HG02840 (cell line): ENCODE measurements around the gene FREM1.

Source experiments
- ATAC-seq: cut with Tn5 transposase; IDR thresholded peaks from one replicate; pipeline ENCODE4 v1.9.1; 2021; ENCODE audit warnings: mild to moderate bottlenecking, moderate library complexity, moderate number of reproducible peaks; ENCODE audit not compliant: unreplicated experiment, low FRiP score

FREM1 gene

GRCh38 chr9:14769230-14769571 is 141.0 kb downstream of the FREM1 start:
- ATAC-seq = no peak

GRCh38 chr9:14768405-14769229 is 141.6 kb downstream of the FREM1 start:
- ATAC-seq = no peak

DNA sequence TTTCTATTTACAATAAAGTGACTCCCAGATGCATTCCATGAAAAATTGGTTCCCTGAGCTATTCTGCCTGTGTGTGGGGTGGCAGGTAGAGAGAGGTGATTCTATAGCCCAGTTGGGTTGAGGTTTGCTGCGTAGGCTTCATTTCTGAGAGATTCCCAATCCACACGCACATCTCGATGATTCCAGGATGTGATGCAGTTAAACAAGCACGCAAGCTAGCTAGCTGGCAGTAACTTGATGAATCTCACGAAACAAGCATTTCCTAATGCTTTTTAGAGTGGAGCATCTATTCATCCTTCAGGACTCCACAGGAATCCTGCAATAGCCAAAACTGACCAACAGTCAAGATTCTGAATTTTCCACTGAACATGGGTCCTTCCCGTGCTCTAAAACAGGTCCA is 143.9 kb downstream of the FREM1 start:
- ATAC-seq = no peak

DNA sequence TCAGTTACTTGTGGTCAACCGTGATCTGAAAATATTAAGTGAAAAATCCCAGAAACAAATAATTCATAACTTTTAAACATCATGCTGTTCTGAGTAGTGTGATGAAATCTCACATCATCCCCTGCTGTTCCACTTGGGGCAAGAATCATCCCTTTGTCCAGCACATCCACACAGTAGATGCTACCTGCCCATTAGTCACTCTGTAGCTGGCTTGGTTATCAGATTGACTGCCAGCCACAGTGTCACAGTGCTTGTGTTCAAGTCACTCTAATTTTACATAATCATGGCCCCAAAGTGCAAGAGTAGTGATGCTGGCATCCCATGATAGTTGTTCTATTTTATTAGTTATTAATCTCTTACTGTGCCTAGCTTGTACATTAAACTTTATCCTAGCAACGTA is 148.6 kb downstream of the FREM1 start:
- ATAC-seq = no peak

DNA sequence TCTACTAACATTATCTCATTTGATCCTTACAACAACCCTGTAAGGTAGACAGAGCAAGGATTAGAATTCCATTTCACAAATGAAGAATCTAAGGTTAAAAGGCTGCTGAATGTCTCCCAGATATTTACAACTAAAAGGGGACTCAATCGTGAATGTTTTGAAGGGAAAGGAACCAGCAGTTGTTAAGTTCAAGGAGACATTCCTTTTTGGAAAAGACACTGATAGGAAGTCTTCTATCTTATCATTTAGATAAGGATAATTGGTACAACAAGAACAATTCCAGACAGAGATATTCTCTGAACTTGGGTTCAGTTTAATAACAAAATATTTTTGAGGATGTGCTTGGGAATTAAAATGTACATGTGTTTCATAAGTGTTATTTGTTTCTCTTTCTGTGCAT is 150.2 kb downstream of the FREM1 start:
- no peak for ATAC-seq

GRCh38 chr9:14756291-14756690 is 153.9 kb downstream of the FREM1 start:
- ATAC-seq = no peak

GRCh38 chr9:14752871-14753270 is 157.4 kb downstream of the FREM1 start:
- no peak for ATAC-seq

DNA sequence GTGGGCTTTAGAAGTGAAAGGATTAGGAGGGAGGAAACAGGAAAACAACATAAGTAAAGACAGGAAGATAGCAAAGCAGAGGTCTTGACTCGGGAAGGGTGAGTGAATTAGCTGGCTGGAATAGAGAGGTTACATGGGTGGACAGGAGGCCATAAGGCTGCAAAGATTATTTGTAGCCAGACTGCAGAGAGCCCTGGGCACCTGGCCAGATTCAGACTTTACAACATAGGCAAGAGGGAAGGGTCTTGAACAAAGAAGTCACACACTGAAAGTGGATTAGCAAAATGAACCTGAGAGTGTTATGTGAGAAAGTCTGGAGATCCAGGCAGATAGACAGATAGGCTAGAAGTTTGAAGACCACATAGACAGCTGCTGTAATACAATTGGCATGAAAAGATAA is 158.0 kb downstream of the FREM1 start:
- ATAC-seq = no peak

DNA sequence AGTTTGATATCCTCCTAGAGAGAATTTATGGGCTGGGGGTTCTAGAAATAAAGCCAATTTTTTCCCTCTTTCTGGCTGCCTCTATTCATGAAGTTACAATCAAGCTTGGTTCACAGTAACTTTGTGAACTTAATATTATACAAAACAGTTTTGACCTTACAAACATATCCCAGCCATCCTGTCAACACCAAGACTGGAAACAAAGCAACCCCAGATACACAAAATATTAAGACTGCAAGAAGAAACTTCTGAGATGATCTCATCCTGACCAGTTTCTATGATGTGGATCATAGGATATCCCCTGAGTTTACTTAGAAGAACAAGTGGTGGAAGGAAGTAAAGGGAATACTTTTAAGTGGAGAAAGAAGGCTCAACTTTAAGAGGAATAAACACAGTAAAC is 159.4 kb downstream of the FREM1 start:
- no peak for ATAC-seq

- ATAC-seq = no peak
Observed at GRCh38 chr9:14749741-14750211, 160.5 kb downstream of the FREM1 start.

DNA sequence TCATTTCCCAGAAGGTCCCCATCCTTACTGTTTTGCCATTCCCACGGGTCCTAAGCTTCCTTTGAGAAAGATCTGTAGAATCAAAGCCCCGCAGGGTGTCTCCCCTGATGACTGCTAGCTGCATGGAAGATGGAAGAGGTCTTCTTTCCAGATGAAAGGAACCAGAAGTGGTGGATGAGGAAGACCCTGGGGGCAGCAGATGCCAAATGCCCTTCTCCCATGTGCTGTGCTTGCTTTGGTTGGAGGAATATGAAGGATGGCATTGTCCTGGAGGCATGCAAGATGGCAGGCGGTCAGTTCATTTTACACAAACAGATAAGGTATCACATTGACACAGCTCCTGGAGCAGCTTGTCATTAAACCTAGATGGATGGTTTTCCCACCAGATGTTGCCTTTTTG is 161.9 kb downstream of the FREM1 start:
- ATAC-seq = no peak

DNA sequence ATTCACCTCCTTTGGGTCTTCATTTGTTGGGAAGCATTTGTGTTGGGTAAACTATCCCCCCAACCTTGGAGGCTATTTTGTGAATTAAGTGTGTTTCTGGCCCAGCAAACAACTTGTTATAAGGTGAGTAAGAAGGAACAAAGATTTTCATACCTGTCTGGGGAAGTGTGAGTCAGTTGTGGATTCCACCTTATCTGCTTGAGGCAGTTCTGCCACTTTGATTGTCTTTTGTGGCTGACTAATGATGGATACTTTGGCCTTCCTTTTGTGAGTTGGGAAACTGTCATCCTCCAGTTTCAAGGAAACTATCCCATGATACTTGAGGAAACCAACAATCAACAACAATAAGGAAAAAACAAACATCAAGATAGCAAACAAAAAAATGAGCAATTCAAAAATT is 163.1 kb downstream of the FREM1 start:
- ATAC-seq = no peak

GRCh38 chr9:14746626-14747025 is 163.6 kb downstream of the FREM1 start:
- ATAC-seq = no peak

DNA sequence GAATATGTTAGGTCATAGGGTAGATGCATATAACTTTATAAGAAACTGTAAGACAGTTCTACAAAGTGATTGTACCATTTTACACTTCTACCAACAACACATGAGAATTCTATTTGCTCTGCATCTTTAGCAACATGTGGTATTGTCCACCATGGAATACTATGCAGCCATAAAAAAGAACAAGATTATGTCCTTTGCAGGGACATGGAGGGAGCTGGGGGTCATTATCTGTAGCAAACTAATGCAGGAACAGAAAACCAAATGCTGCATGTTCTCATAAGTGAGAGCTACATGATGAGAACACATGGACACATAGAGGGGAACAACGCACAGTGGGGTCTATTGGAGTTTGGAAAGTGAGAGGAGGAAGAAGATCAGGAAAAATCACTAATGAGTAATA is 165.5 kb downstream of the FREM1 start:
- no peak for ATAC-seq

- peak; percentile 95 for ATAC-seq
Observed at GRCh38 chr9:14741369-14741768, 168.9 kb downstream of the FREM1 start.

DNA sequence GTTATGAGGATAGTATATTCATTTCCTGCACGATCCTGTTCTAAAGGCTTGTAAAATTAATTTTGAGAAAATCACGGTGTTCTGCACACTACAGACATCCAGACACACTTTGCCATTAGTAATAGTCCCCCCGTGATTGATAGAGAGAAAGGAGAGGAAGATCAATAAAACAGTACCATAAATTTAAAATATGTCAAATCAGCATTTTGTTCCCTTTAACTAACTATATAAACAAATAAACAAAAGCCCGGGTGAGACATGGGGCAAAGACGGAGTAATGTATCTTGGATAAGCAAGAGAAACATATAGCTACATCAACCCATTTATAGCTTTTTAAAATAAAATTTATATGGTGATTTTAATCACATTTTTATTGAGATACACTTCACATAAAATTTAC is 177.1 kb downstream of the FREM1 start:
- ATAC-seq = no peak

- no peak for ATAC-seq
Observed at GRCh38 chr9:14731294-14731981, 178.8 kb downstream of the FREM1 start.

DNA sequence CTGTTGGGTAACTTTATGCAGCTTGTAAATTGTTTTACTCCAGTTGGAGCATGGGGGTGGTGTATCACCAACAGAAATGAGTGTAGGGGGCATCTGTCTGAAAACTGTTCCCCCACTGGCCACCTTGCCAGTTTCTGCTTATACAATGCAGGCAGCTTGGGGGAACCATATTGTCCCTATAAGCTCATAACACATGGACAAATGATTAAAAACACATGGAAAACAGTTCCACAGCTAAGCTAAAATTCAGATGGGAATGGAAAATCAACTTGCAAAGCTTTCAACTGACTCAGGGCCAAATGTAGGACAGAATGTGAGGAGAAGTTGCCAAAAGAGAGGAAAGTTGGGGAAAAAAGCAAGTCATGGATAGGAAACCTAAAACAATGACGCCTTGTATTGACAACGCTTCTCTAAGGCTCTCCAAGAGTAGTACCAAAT is 179.7 kb downstream of the FREM1 start:
- ATAC-seq = no peak

GRCh38 chr9:14723301-14723700 is 186.9 kb downstream of the FREM1 start:
- no peak for ATAC-seq

GRCh38 chr9:14722391-14723035 is 187.7 kb downstream of the FREM1 start, which contains the start of gene CER1:
CER1 (minus strand) TSS chr9:14722733; CDS start chr9:14722672, 61 bp downstream.
- no peak for ATAC-seq

GRCh38 chr9:14719231-14719923 is 190.9 kb downstream of the FREM1 start:
- ATAC-seq = no peak
